ENCODE results near the gene RASSF1.
"Not testable (repeated sequence)": the region's sequence is repeated elsewhere in the genome, so short reads cannot be mapped to it uniquely, and the experiment has no call there.

DNA sequence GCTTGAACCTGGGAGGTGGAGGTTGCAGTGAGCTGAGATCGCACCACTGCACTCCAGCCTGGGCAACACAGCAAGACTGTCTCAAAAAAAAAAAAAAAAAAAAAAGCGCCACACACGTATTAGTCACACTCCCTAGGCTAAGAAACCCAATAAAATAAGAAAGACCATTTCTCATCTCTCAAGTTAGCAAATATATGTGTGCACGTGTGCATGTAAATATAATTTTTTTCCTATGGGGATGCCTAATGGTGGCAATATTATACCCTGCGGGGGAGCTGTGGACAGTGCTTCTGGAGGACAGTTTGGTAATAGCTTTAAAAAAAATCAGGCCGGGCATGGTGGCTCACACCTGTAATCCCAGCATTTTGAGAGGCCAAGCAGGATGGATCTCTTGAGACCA, 56.5 kb downstream of the RASSF1 start:
- TF ChIP-seq EZH2 (IDR thresholded peaks at IDR 0.05; ENCODE audit: insufficient read depth, low read length); CTCF (IDR thresholded peaks at IDR 0.05; ENCODE audit: insufficient read depth, low read depth, low read length): not testable (repeated sequence)

All from astrocyte (in vitro differentiated cells and primary cell).